Brain microvascular endothelial cell (primary cell): ENCODE results near the gene CRYBG1.

Source experiments
- DNase-seq: peaks from one replicate; pipeline ENCODE4 v3.0.0-alpha.2; 2020
- H3K27ac ChIP-seq: fragments of 250-450 bp; sonication (Bioruptor Pico); 2 replicates; pipeline ENCODE4 v1.5.1; 2020; ENCODE audit warnings: mild to moderate bottlenecking, moderate library complexity
- H3K27me3 ChIP-seq: fragments of 250-450 bp; sonication (Bioruptor Pico); replicated peaks from 2 replicates; pipeline ENCODE4 v1.5.1; 2020; ENCODE audit warnings: mild to moderate bottlenecking
- H3K36me3 ChIP-seq: fragments of 250-450 bp; sonication (Bioruptor Pico); replicated peaks from 2 replicates; pipeline ENCODE4 v1.5.1; 2020; ENCODE audit warnings: mild to moderate bottlenecking
- H3K4me3 ChIP-seq: 2 replicates; pipeline ENCODE4 v1.5.1; 2011; ENCODE audit warnings: low read depth, mild to moderate bottlenecking, control low read depth, low read length, moderate library complexity
- CTCF ChIP-seq: IDR thresholded peaks from 2 replicates; pipeline ENCODE4 v1.5.1; 2011; ENCODE audit warnings: low read depth, mild to moderate bottlenecking, moderate library complexity, low read length, control low read depth, inconsistent platforms; ENCODE audit errors: missing control alignments
- in situ Hi-C: cut with HindIII; loops from 2 replicates; pipeline ENCODE4 v1.10.0; 2017; ENCODE audit warnings: low sequenced_read_pairs, low pct_ligation_motif_present

The CRYBG1 gene

GRCh38 chr6:106612671-106613416, 252.3 kb downstream of the CRYBG1 start:
- DNase-seq: no peak
- Histone ChIP-seq H3K27me3 (no peaks in the 10 kb centered on the region), H3K4me3 (no peak overlapping the region), H3K36me3 (no peaks in the 10 kb centered on the region), H3K27ac (no peak overlapping the region)
- no peak for TF ChIP-seq CTCF
- in situ Hi-C loops: no loop called here

- Histone ChIP-seq H3K36me3 (no peaks in the 10 kb centered on the region), H3K4me3 (no peak overlapping the region), H3K27me3 (no peaks in the 10 kb centered on the region), H3K27ac (no peak overlapping the region)
- in situ Hi-C loops: no loop called here
- TF ChIP-seq CTCF: no peak
- no peak for DNase-seq
These were observed 253.1 kb downstream of the CRYBG1 start for GRCh38 chr6:106613590-106613989.

DNA sequence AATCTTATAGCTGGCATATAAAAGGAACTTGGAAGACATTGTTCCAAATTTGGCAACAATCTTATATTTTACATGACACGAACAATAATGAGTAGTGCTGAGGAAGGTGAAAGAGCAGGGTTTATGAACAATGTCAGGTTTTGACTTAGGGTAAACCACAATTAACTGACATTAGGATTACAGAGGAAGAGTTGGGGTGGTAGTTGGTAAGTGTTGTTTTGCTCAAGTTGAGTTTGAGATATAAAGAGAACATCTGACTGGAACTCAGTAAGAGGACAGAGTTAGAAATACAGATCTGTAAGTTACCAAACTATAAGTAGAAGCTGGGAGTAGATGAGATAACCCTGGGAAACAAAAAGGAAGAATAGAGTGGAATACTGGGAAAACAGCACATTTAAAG, 253.6 kb downstream of the CRYBG1 start:
- Histone ChIP-seq H3K36me3 (no peaks in the 10 kb centered on the region), H3K4me3 (no peak overlapping the region), H3K27me3 (no peaks in the 10 kb centered on the region), H3K27ac (no peak overlapping the region)
- DNase-seq: no peak
- no peak for TF ChIP-seq CTCF
- in situ Hi-C loops: no loop called here

- no peak overlapping the region for H3K27ac ChIP-seq
- no peaks in the 10 kb centered on the region for H3K36me3 ChIP-seq
- no peaks in the 10 kb centered on the region for H3K27me3 ChIP-seq
- H3K4me3 ChIP-seq: no peak overlapping the region
- no peak for TF ChIP-seq CTCF
- no peak for DNase-seq
- in situ Hi-C loops: no loop called here
These were observed 254.2 kb downstream of the CRYBG1 start for GRCh38 chr6:106614592-106615257.

DNA sequence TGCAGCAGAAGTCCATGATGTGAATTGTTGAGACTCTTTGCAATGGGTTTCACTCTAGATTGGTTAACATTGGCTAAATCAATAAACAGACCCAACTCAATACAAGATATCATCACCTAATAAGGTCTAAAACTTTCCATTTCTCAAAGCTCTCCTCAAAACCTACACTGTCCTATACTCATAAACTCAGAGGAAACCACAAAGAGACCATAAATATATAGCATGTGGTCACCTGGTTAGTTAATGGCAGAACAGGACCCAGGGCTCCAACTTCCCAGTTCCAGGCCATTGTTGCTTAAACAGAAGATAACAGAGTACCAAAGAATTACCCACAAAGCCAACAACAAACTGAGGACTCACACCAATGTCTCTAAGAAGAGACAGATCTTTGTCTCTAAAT, 256.8 kb downstream of the CRYBG1 start:
- in situ Hi-C loops: no loop called here
- Histone ChIP-seq H3K36me3 (no peaks in the 10 kb centered on the region), H3K27ac (no peak overlapping the region), H3K4me3 (no peak overlapping the region), H3K27me3 (no peaks in the 10 kb centered on the region)
- no peak for DNase-seq
- no peak for TF ChIP-seq CTCF
